ENCODE results near the gene OR10H4. TPM values are rescaled to one million over a fixed set of nuclear protein-coding genes. Genes with fewer than 3 reads are reported as not detected.
"Not testable (repeated sequence)": the region's sequence is repeated elsewhere in the genome, so short reads cannot be mapped to it uniquely, and the experiment has no call there.

OR10H4 gene
- total RNA-seq, 1 experiment from 2014 or later: not detected

DNA sequence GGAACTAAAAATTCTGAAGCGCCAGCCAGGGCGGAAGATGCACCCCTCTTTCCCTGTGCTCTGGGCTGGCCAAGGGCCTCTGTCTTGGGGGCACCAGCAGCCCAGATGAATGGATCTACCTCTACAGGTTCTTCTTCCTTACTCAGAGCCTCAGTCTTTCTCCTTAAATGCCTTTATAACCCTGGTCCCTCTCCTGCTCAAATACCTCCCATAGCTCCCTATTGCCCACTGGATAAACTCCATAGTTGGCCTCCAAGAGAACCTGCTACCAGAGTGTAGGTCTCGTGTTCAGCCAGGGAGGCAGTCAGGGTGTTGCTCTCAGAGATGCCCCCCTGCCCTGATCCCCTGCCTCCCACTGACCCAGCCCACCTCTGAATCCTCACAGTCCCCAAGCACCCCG, 30.5 kb downstream of the OR10H4 start:
- CTCF ChIA-PET: no interaction called here
- POLR2A ChIA-PET: no interaction called here
- no peak overlapping the region for H3K27ac ChIP-seq (ENCODE audit: low read length)
- intact Hi-C loops (cut with micrococcal nuclease; ENCODE audit: unreplicated experiment): no loop called here
- ATAC-seq: no peak
- peaks cover 2% of the 10 kb centered on the region; the same call in 1 of the 2 replicates for H3K9me3 ChIP-seq (ENCODE audit: control insufficient read depth, insufficient read depth, low read depth, low read length)
- in situ Hi-C loops (cut with HindIII; ENCODE audit: low pct_unique_long_range_greater_than_20kb, low sequenced_read_pairs): no loop called here
- peaks cover 2% of the 10 kb centered on the region; the same call in 1 of the 2 replicates for H3K27me3 ChIP-seq (ENCODE audit: control insufficient read depth, insufficient read depth, low read length)
- DNase-seq (ENCODE audit: low read depth, low spot score): no peak
- BruUV-seq (replicated peaks): no TSS peak
- no peaks in the 10 kb centered on the region for H3K36me3 ChIP-seq (ENCODE audit: control insufficient read depth, insufficient read depth, low read length)
- TF ChIP-seq, protein P1, sequence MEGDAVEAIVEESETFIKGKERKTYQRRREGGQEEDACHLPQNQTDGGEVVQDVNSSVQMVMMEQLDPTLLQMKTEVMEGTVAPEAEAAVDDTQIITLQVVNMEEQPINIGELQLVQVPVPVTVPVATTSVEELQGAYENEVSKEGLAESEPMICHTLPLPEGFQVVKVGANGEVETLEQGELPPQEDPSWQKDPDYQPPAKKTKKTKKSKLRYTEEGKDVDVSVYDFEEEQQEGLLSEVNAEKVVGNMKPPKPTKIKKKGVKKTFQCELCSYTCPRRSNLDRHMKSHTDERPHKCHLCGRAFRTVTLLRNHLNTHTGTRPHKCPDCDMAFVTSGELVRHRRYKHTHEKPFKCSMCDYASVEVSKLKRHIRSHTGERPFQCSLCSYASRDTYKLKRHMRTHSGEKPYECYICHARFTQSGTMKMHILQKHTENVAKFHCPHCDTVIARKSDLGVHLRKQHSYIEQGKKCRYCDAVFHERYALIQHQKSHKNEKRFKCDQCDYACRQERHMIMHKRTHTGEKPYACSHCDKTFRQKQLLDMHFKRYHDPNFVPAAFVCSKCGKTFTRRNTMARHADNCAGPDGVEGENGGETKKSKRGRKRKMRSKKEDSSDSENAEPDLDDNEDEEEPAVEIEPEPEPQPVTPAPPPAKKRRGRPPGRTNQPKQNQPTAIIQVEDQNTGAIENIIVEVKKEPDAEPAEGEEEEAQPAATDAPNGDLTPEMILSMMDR (IDR thresholded peaks at IDR 0.05): no peak
- TF ChIP-seq SIN3A (IDR thresholded peaks at IDR 0.05; ENCODE audit: borderline replicate concordance, insufficient read depth, low read depth, low read length) (no peak), POLR2AphosphoS5 (IDR thresholded peaks at IDR 0.05; ENCODE audit: low read depth, low read length) (no peak), TCF7L2 (IDR thresholded peaks at IDR 0.05; ENCODE audit: low read depth, low read length) (no peak)
- TF ChIP-seq, protein P2, sequence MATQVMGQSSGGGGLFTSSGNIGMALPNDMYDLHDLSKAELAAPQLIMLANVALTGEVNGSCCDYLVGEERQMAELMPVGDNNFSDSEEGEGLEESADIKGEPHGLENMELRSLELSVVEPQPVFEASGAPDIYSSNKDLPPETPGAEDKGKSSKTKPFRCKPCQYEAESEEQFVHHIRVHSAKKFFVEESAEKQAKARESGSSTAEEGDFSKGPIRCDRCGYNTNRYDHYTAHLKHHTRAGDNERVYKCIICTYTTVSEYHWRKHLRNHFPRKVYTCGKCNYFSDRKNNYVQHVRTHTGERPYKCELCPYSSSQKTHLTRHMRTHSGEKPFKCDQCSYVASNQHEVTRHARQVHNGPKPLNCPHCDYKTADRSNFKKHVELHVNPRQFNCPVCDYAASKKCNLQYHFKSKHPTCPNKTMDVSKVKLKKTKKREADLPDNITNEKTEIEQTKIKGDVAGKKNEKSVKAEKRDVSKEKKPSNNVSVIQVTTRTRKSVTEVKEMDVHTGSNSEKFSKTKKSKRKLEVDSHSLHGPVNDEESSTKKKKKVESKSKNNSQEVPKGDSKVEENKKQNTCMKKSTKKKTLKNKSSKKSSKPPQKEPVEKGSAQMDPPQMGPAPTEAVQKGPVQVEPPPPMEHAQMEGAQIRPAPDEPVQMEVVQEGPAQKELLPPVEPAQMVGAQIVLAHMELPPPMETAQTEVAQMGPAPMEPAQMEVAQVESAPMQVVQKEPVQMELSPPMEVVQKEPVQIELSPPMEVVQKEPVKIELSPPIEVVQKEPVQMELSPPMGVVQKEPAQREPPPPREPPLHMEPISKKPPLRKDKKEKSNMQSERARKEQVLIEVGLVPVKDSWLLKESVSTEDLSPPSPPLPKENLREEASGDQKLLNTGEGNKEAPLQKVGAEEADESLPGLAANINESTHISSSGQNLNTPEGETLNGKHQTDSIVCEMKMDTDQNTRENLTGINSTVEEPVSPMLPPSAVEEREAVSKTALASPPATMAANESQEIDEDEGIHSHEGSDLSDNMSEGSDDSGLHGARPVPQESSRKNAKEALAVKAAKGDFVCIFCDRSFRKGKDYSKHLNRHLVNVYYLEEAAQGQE (IDR thresholded peaks at IDR 0.05; ENCODE audit: insufficient read depth in 1 of 2, low read depth in 2 of 2, low read length in 1 of 2): no peak
- no peaks in the 10 kb centered on the region for H3K4me1 ChIP-seq (ENCODE audit: control insufficient read depth, insufficient read depth, low read length)
- H3K4me3 ChIP-seq (ENCODE audit: low read depth in 2 of 2, low read length in 2 of 2): no peak overlapping the region

- CTCF ChIA-PET; DNase-seq (ENCODE audit: low read depth, low spot score); intact Hi-C loops (cut with micrococcal nuclease; ENCODE audit: unreplicated experiment); H3K27ac ChIP-seq (ENCODE audit: low read length); H3K27me3 ChIP-seq (ENCODE audit: control insufficient read depth, insufficient read depth, low read length); H3K9me3 ChIP-seq (ENCODE audit: control insufficient read depth, insufficient read depth, low read depth, low read length); H3K36me3 ChIP-seq (ENCODE audit: control insufficient read depth, insufficient read depth, low read length); ATAC-seq; BruUV-seq (replicated peaks); in situ Hi-C loops (cut with HindIII; ENCODE audit: low pct_unique_long_range_greater_than_20kb, low sequenced_read_pairs); POLR2A ChIA-PET; H3K4me1 ChIP-seq (ENCODE audit: control insufficient read depth, insufficient read depth, low read length); H3K4me3 ChIP-seq (ENCODE audit: low read depth in 2 of 2, low read length in 2 of 2): not testable (repeated sequence)
Observed at GRCh38 chr19:15985831-15986230, 37.0 kb downstream of the OR10H4 start.

- in situ Hi-C loops (cut with HindIII; ENCODE audit: low pct_unique_long_range_greater_than_20kb, low sequenced_read_pairs) (no loop called here), intact Hi-C loops (cut with micrococcal nuclease; ENCODE audit: unreplicated experiment) (no loop called here)
- ATAC-seq (no peak), DNase-seq (ENCODE audit: low read depth, low spot score) (no peak)
- Histone ChIP-seq H3K4me1 (ENCODE audit: control insufficient read depth, insufficient read depth, low read length) (no peaks in the 10 kb centered on the region), H3K27ac (ENCODE audit: low read length) (no peak overlapping the region), H3K4me3 (ENCODE audit: low read depth in 2 of 2, low read length in 2 of 2) (no peak overlapping the region), H3K27me3 (ENCODE audit: control insufficient read depth, insufficient read depth, low read length) (no peaks in the 10 kb centered on the region), H3K36me3 (ENCODE audit: control insufficient read depth, insufficient read depth, low read length) (no peaks in the 10 kb centered on the region), H3K9me3 (ENCODE audit: control insufficient read depth, insufficient read depth, low read depth, low read length) (peaks cover 2% of the 10 kb centered on the region; the same call in 1 of the 2 replicates)
- BruUV-seq (replicated peaks): no TSS peak
- CTCF ChIA-PET: no interaction called here
- TF ChIP-seq, protein P2 (IDR thresholded peaks at IDR 0.05; ENCODE audit: insufficient read depth in 1 of 2, low read depth in 2 of 2, low read length in 1 of 2): no peak
- TF ChIP-seq POLR2AphosphoS5 (IDR thresholded peaks at IDR 0.05; ENCODE audit: low read depth, low read length) (no peak), SIN3A (IDR thresholded peaks at IDR 0.05; ENCODE audit: borderline replicate concordance, insufficient read depth, low read depth, low read length) (no peak), TCF7L2 (IDR thresholded peaks at IDR 0.05; ENCODE audit: low read depth, low read length) (no peak)
- TF ChIP-seq, protein P1 (IDR thresholded peaks at IDR 0.05): no peak
- POLR2A ChIA-PET: no interaction called here
Observed at GRCh38 chr19:15986701-15987100, 37.9 kb downstream of the OR10H4 start.
